Sigmoid colon (tissue), 4 donors: ENCODE results near the gene SLC7A14.

ENCODE experiments used
- EP300 ChIP-seq, 4 donors: sonication (generic); formaldehyde crosslinking; IDR thresholded peaks; one replicate each; pipeline ENCODE4 v1.6.1; 2017; ENCODE audit warnings: antibody characterized with exemption in 4 of 4
- POLR2A ChIP-seq, 2 donors: fragments of 450-650 bp; IDR thresholded peaks; one replicate each; pipeline ENCODE4 v1.6.1; 2016; ENCODE audit warnings: antibody characterized with exemption in 2 of 2, mild to moderate bottlenecking in 2 of 2, moderate library complexity in 2 of 2
- POLR2AphosphoS5 ChIP-seq, 4 donors: sonication (generic); formaldehyde crosslinking; IDR thresholded peaks; one replicate each; pipeline ENCODE4 v1.6.1; 2017; ENCODE audit warnings: antibody characterized with exemption in 4 of 4
- TF ChIP-seq, protein P1 (sequence below), 4 experiments: fragments of 450-650 bp in 3 of 4; fragments of 200-600 bp in 1 of 4; IDR thresholded peaks; one replicate each; pipeline ENCODE4 v1.5.1; 2016 to 2019; ENCODE audit warnings: antibody characterized with exemption in 4 of 4, mild to moderate bottlenecking in 3 of 4, moderate library complexity in 2 of 4

DNA sequence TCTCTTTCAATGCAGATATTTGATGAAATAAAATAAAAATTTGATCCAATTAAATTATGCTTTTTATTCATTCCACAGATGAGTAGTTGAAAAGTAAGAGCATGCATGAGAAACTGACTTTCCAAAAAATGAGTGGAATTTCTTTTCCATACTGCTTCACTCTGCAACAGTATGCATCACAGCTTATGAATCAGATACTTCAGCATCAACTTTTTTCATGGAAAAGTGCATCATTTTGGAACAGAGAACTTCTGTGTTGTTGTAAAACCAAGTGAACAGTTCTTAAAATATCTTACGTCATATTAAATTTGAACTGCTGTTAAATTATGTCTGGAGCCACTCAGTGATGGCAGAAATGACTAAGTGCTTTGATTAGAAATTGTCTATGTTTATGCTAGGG lies 16.7 kb upstream of the SLC7A14 start:
- TF ChIP-seq, protein P1, sequence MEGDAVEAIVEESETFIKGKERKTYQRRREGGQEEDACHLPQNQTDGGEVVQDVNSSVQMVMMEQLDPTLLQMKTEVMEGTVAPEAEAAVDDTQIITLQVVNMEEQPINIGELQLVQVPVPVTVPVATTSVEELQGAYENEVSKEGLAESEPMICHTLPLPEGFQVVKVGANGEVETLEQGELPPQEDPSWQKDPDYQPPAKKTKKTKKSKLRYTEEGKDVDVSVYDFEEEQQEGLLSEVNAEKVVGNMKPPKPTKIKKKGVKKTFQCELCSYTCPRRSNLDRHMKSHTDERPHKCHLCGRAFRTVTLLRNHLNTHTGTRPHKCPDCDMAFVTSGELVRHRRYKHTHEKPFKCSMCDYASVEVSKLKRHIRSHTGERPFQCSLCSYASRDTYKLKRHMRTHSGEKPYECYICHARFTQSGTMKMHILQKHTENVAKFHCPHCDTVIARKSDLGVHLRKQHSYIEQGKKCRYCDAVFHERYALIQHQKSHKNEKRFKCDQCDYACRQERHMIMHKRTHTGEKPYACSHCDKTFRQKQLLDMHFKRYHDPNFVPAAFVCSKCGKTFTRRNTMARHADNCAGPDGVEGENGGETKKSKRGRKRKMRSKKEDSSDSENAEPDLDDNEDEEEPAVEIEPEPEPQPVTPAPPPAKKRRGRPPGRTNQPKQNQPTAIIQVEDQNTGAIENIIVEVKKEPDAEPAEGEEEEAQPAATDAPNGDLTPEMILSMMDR (IDR thresholded peaks at IDR 0.05), result no peak
- no peak for TF ChIP-seq POLR2A (IDR thresholded peaks at IDR 0.05)
- no peak for TF ChIP-seq POLR2AphosphoS5 (IDR thresholded peaks at IDR 0.05)
- TF ChIP-seq EP300 (IDR thresholded peaks at IDR 0.05), result no peak
